T-helper 9 cell (primary cell): ENCODE data around the gene HARS1.
A peak's percentile ranks its signal among the peaks of the same experiment; 100 is the strongest.
"Not testable (repeated sequence)": the region's sequence is repeated elsewhere in the genome, so short reads cannot be mapped to it uniquely, and the experiment has no call there.

Source experiments
- DNase-seq: peaks from one replicate; pipeline ENCODE4 v3.0.0-alpha.2; 2020
- total RNA-seq, 2 donors: gene quantifications; one replicate each; lab custom pipeline; 2026; lab: John Stamatoyannopoulos, UW

Gene HARS1
- total RNA-seq, result 84.0 to 114 reads per million in 2 donors

- peak; percentile 67 for DNase-seq
These were observed at the start of gene HARS1, which contains the start of gene HARS2 for GRCh38 chr5:140690941-140691924. HARS1 (minus strand) TSS chr5:140691370; CDS start chr5:140691304, 66 bp downstream. HARS2 (plus strand) TSS chr5:140691455; CDS start chr5:140691649, 194 bp downstream.

DNA sequence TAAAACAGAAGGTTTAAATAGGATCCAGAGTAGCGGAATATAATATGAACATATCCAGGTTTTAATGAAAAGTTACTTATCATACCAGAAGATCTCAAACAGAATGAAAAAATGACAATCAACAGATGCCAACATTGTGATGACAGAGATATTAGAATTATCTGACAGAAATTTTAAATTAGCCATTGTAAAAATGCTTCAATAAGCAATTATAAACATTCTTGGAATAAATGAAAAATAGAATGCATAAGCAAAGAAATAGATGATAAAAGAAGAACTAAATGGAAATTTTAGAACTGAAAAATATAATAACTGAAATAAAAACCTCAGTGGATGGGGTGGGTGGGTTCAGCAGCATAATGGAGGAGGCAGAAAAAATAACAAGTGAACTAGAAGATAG is 46.3 kb upstream of the HARS1 start:
- no peak for DNase-seq

- DNase-seq, result no peak
These were observed 43.2 kb upstream of the HARS1 start for GRCh38 chr5:140734354-140734753.

DNA sequence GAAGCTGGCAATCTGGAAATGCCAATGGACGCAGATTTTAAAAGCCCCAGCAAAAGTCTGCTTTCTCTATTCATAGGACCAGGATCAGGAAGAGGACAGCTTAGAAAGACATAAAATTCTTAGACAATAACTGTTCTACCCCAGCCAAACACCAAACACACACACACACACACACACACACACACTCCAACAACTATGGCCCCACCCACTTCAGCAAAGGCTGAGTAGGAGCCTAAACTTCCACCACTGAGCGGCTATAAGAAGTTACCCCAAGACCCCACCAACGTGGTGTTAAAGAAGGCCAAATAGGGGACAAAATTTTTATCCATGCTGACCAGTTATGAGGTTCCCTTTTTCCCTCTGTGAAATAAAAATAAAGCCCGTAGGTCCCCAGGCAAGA is 41.9 kb upstream of the HARS1 start:
- no peak for DNase-seq

- peak; percentile 45 for DNase-seq
These were observed 34.8 kb upstream of the HARS1 start for GRCh38 chr5:140725799-140726471.

DNA sequence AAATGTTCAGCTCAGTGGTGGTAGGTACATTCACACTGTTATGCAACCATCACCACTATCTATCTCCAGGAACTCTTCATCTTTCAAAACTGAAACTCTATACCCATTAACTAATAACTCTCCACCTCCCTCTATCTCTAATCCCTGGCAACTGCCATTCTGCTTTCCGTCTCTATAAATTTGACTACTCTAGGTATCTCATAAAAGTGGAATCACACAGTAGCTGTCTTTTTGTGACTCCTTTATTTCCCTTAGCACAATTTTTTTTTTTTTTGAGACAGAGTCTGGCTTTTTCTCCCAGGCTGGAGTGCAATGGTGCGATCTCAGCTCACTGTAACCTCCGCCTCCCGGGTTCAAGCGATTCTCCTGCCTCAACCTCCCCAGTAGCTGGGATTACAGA is 30.2 kb upstream of the HARS1 start:
- DNase-seq, result not testable (repeated sequence)

DNA sequence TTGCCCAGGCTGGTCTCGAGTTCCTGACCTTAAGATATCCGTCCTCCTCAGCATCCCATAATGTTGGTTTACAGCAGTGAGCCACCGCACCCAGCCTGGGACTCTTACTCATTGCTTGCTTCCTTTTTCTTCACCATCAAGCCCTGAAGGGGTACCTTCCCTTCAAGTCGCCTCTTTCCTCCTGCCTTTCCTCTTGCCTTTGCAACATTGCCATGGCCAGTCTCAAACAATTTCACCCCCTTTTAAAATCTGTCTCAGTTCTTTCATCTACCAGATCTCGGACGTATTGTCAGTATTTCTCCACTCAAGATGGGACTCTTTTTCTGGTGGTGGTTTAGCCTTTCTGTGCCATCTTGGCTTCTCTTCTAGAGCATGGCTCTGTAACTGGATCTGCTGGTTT is 29.6 kb upstream of the HARS1 start:
- DNase-seq, result not testable (repeated sequence)

DNA sequence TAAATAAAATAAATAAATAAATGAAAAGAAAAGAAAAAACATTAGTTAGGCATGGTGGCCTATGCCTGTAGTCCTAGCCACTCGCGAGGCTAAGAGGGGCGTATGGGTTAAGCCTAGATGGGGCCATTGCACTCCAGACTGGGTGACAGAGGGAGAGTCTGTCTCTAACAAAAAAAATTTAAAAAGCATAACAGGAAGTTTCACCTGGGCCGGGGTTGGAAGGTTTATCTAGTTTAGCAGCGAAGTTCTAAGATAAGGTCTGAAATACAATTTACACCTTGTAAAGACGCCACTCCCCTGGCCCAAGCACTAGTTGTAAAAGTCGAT is 27.1 kb upstream of the HARS1 start:
- no peak for DNase-seq

- DNase-seq, result not testable (repeated sequence)
These were observed 25.1 kb upstream of the HARS1 start for GRCh38 chr5:140716238-140716637.

DNA sequence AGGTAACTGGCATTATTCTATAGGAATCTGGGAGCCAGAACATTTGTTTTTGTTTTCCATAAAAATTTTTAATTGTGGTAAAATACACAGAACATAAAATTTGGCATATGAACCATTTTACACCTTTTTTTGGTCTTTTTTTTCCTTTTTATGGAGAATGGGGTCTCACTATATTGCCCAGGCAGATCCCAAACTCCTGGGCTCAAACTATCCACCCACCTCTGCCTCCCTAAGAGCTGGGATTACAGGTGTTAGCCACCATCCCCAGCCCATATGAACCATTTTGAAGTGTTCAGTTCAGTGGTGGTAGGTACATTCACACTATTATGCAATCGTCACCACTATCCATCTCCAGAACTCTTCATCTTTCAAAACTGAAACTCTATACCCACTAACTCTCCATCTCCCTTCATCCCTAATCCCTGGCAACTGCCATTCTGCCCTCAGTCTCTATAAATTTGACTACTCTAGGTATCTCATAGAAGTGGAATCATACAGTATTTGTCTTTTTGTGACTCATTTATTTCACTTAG is 22.5 kb upstream of the HARS1 start:
- DNase-seq, result no peak

DNA sequence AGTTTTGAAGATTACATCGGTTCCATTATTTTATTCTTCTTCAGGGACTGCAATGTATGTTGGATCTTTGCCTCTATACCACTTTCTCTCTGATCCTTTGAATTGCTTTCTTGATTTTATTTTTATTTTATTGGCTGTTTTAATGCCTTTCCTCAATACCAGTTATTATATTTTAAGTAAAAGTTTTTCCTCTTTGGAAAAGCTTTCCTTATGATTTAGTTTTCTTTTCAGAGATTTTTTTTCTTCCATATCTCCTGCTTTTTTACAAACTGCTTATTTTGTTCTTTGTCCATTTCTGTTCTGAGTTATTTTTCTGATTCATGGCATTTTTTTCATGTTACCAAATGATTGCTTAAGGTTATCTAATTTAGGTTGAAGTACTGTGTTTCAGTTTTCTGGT is 20.6 kb upstream of the HARS1 start:
- DNase-seq, result no peak

DNA sequence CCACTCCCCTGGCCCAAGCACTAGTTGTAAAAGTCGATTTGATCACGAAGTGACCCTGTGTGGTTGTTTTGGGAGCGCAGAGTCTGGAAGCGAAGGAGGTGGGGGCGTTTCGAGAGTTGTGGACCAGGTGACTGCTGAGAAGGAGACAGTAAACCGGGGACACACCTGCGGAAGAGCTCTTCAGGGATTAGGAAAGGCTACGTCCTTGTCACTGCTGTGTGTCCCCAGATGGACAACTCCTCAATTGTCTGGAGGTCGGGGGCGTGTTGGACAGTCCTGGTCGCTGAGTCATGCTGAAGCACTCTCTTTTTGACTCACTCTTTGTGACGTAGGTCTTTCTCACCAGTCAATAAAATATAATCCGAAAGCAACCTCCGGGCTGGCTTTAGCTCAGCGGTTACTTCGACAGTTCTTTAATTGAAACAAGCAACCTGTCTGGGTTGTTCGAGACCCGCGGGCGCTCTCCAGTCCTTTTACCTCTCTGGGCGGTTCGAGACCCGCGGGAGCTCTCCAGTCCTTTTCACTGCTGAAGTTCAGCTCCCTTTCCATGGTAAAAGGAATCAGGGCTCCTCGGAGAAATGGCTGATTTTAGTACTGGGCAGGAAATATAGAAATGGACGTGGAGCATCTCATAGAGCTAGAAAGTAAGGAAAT is 19.9 kb upstream of the HARS1 start:
- DNase-seq, result peak; percentile 57

DNA sequence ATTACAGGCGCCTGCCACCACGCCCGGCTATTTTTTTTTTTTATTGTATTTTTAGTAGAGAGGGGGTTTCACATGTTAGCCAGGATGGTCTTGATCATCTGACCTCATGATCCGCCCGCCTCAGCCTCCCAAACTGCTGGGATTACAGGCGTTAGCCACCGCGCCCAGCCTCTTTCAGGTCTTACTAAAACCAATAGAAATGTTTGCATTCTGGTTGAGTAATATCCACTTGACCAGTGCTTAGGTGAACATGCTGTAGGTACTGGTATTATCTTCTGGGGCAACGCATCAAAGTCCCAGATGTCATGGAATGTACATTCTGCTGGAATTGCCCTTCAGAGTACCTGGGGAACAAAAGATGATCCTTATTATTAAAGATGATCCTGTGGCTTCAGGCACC is 17.6 kb upstream of the HARS1 start:
- DNase-seq, result not testable (repeated sequence)

- DNase-seq, result no peak
These were observed 16.6 kb upstream of the HARS1 start for GRCh38 chr5:140707812-140708211.

- peak; percentile 86 for DNase-seq
These were observed 9.3 kb upstream of the HARS1 start, which contains the start of gene ZMAT2 for GRCh38 chr5:140700177-140701144. ZMAT2 (plus strand) TSS chr5:140700447; CDS start chr5:140700461, 14 bp downstream.

GRCh38 chr5:140696891-140697492 is 5.8 kb upstream of the HARS1 start:
- no peak for DNase-seq

DNA sequence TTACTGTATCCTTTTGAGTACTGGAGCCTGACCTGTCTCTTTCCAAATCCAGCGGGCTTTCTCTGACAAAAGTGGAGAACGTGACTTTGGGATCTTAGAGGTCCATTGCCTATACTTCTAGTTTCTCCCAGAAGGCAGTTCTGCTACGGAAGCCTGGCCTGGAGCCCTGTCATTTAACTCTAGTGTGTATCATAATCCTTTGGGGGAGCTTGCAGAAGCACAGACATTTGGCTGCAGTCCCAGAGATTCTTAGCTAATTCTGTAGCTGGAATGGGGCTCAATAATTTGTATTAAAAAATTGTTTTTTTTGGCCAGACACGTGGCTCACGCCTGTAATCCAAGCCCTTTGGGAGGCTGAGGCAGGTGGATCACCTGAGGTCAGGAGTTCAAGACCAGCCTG is 3.1 kb upstream of the HARS1 start:
- no peak for DNase-seq

- no peak for DNase-seq
These were observed 716 bp downstream of the HARS1 start for GRCh38 chr5:140690376-140690932.

- DNase-seq, result no peak
These were observed 12.2 kb downstream of the HARS1 start for GRCh38 chr5:140678993-140679392.

GRCh38 chr5:140677947-140678346 is 13.2 kb downstream of the HARS1 start:
- no peak for DNase-seq

DNA sequence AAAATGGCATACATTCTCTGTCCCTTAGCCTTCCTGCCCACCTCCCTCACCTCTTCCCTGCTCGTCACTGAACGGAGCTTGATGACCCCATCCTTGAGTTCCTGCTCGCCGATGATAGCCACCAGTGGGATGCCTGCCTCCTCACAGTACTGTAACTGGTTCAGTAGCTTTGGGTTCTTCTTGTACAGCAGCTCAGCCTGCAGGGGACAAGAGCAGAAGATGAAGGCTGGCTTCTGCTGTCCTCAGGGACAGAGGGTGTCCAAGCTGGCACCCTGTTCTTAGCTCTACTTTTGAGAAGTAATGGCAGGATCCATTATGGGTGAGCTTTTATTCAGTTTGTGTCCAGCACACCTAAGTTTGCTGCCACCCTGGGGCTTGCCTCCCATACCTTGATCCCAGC is 16.5 kb downstream of the HARS1 start:
- DNase-seq, result no peak
